GM18951 (cell line): ENCODE results near the gene IQCF6.

Experiments used
- POLR2A ChIP-seq: IDR thresholded peaks from 4 replicates; pipeline ENCODE4 v1.6.1; 2011; ENCODE audit warnings: mild to moderate bottlenecking; ENCODE audit not compliant: insufficient read length, insufficient read depth; ENCODE audit errors: extremely low read depth
- in situ Hi-C: fragments of 300-500 bp; cut with MboI; formaldehyde crosslinking; loops from one replicate; pipeline ENCODE4 v1.12.0; 2022; ENCODE audit warnings: low sequenced_read_pairs, mixed read lengths, inconsistent platforms; ENCODE audit not compliant: unreplicated experiment

The IQCF6 gene

DNA sequence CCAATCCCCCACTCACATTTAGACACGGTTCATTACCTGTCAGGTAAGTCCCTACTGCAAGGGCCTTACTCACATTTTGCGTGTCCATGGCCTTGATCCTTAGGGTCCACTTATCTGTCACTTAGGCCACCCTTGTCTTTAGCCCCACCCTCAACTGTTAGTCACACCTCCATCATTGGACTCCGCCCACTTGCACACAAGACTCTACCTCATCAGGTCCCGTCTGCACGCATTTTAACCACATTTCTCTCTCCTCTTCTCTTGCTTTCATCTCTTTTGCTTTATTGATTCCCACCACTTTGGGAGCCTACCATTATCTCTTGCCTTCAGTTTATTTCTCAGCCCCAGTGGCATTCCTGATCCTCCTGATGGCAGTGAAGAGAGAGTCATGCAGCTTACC lies at the start of gene IQCF6:
TSS of gene IQCF6 (minus strand) at position 101 of the 400 bp plus-strand sequence. CDS start at position 88, 13 bp downstream.
- no peak for TF ChIP-seq POLR2A
- in situ Hi-C loops: no loop called here

DNA sequence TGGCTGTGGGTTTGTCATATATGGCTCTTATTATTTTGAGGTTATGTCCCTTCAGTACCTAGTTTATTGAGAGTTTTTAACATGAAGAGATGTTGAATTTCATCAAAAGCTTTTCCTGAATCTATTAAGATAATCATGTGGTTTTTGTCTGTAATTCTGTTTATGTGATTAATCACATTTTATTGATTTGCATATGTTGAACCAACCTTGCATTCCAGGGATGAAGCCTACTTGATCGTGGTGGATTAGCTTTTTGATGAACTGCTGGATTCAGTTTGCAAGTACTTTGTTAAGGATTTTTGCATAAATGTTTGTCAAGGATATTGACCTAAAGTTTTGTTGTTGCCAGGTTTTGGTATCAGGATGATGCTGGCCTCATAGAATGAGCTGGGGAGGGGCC lies 49.3 kb upstream of the IQCF6 start:
- in situ Hi-C loops: no loop called here
- no peak for TF ChIP-seq POLR2A

DNA sequence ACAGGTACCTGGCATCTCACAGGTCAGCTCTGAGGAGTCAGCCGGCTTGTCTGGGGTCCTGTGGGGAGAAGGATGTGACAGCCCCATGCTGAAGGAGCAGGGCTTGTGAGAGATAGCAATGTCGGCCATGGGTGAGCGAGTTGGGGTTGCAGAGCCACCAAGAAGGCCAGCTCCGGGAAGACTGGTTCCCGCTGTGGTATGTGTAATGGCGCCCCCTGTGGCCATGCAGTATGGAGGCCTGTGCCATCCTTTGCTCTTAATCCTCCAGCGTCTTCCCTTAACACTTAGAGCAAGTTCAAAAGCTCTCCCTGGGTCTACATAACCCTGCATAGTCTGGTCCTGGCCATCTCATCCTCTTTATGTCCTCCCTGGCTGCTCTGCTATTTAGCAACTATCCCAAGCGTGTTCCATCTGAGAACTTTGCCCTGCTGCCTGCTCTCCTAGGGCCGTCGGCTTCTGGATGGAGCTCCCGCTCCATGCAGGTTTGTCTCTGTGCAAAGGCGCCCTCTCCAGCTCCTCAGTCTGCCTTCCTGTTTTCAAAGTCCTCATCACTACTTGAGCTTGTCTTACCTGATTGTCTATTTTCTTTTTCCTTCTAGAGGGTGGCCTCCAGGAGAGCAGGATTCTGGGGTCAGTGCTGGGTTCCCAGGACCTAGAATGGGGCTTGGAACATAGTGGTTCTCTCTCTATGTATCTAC lies 40.8 kb upstream of the IQCF6 start:
- in situ Hi-C loops: no loop called here
- TF ChIP-seq POLR2A: no peak

DNA sequence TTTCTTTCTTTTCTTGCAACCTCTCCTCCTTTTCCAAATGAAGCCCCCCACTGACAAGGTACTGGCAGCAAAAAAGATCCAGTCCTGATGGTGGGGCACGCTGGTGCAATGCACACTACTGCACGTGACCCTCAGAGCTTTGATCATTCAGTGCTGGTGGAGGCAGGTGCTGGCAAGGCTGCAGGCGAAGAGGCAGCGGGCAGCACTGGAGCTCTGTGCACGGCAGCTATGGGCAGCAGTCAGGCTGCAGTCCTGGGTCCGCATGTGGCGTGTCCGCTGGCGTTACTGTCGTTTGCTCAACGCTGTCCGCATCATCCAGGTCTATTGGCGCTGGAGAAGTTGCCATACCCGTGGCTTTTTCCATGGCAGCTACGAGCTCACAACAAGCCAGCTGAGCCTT lies 40.1 kb upstream of the IQCF6 start:
- in situ Hi-C loops: no loop called here
- no peak for TF ChIP-seq POLR2A

DNA sequence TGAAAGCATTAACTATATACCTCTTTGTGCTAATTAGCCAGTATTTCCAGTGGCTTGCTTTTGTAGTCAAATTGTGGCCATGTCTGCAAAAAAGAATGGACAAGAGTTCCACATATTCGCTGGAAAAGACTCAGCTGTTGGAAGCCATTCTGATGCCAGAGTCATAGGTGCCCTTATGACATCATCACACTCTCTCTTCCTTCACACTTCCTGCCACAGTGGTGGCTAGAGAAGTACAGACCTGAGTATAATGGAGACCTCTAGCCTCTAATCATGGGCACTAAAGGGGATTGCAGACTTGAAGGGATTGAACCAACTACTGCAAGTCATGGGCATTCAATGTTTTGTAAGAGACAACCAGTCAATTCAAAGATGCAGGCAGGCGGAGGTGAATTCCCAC lies 38.3 kb upstream of the IQCF6 start:
- TF ChIP-seq POLR2A: no peak
- in situ Hi-C loops: no loop called here

DNA sequence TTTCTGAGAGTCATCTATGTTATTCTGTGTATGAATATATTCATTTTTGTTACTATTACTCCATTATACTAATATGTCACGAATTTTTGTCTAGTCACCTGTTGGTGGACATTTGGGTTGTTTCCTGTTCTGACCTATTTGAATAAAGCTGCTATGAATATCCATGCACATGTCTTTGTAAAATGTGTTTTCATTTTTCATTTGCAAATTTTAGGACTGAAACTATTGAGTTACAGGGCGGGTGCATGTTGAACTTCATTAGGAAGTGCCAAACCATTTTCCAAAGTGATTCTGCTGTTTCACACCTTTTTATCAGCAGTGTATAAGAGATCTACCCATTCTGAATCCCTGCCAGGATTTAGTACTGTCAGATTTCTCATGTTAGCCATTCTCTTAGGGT lies 37.7 kb upstream of the IQCF6 start:
- no peak for TF ChIP-seq POLR2A
- in situ Hi-C loops: no loop called here

DNA sequence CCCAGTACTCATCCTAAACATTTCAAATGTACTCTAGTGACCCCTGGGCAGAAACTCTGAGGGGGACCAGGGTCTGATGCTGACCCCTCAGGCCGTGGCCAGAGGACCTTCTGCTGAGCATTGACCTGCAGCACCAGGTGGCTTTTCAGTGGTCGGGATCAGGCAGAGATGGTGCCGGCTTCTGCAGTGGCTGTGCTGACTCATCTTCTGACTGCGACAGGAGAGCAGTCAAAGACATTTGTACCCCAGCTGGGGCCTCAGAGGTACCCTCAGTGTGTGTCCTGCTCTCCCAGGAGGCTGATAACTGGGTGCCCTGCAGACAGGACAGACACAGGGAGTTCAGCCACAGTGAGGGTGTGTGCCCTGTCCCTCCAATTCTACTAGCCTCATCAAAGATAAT lies 36.6 kb upstream of the IQCF6 start:
- no peak for TF ChIP-seq POLR2A
- in situ Hi-C loops: no loop called here

DNA sequence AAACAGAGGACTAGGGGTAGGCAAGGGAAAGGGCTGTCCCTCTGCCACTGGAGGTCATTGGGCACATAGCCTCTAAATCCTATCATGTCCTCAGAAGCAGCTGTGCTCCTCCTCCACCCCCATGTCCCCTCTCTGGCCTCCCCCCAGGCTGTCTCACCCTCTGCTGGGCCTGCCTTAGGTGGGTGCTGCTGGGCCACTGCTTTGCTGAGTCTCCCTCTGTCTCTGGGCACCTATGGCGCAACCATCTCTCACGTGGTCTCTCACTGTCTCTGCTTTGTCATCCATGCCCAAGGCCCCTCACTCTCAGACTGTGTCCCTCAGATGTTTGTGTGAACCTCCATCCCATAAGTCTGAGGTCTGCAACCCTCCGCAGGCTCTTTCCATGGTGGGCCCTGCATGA lies 35.0 kb upstream of the IQCF6 start:
- in situ Hi-C loops: no loop called here
- TF ChIP-seq POLR2A: no peak

DNA sequence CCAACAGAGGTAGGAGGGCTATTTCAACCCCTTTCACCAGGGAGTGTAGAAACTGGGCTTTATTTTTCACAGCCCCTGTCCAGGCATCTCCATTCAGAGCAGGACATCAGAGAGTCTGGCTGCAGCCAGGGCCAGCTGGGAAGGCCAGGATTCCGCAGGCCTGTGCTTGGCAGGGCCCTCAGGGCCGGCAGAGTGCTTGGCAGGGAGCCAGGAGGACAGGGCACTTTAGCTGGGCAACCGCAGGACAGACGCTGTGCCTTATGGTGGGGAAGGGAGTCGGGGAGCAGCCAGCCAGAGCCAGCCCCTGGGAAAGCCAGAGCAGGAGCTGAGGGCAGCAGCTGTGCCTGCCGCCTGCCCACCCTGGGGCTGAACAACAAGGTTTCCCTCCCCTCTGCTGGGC lies 34.5 kb upstream of the IQCF6 start:
- no peak for TF ChIP-seq POLR2A
- in situ Hi-C loops: no loop called here

DNA sequence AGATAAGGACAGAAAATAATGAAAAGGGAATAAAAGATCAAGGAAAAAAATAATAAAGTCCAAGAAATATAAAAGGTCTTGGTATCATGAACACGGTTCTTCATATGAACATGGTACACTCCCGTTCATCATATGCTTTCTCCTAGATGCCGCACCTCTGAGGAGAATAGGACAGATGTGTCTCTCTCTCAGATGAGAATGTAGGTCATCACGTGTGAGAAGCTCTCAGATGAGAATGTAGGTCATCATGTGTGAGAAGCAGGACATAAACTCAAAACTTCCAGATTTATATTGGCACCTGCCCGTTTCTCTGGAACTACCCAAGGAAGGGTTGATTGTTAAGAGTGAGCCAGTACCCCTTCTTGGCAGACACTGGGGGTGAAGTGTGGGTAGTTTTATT lies 29.9 kb upstream of the IQCF6 start:
- in situ Hi-C loops: loop anchor here (10.0 kb wide), 1 partner anchor 94 kb away; no protein-coding TSS in a partner anchor
- no peak for TF ChIP-seq POLR2A

DNA sequence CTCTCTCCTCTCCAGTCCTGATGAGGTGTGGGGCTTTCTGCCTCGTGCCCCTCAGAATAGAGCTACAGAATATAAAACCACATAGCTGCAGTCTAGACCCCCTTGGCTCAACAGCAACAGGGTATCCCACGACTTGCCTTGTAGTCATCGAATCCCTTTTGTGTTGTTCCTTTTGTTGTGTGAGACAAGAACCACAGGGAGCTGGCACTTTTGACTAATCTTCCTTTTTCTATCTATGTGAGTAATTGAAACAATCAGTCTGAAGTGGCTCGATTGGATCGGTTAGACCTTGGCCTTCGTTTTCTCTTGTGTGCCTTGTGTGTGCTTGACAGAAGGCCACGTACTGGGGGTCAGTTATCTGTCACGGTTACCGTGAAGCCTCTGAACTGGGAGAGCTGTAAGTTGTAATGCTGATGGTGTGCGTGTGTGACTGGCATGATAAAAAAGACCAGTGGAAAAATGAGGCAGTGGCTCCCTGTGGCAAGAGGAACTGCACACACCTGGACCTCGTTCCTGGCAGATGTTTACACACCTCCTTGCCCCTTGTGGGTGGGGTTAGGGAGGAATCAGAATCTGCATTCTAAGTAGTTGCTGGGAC lies 23.2 kb upstream of the IQCF6 start:
- in situ Hi-C loops: loop anchor here (10.0 kb wide), 1 partner anchor 87 kb away; no protein-coding TSS in a partner anchor
- TF ChIP-seq POLR2A: no peak

DNA sequence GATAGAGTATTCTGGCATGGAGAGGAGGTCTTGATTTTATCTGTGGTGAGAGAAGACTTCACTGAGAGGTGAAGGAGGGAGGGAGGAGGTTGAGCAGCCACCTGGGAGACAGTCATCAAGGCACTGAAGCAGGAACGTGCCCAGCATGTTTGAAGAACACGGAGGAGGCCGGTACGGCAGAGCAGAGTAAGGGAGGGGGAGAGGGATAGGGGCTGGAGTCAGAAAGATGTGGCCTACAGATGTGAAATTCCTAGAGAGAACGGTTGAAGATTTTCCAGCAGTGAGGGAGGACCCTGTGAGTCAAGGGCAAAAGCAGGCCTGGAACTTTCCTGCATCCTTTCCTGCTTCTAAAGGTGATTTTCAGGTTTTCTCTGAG lies 21.7 kb upstream of the IQCF6 start:
- TF ChIP-seq POLR2A: no peak
- in situ Hi-C loops: loop anchor here (10.0 kb wide), 1 partner anchor 86 kb away; no protein-coding TSS in a partner anchor

DNA sequence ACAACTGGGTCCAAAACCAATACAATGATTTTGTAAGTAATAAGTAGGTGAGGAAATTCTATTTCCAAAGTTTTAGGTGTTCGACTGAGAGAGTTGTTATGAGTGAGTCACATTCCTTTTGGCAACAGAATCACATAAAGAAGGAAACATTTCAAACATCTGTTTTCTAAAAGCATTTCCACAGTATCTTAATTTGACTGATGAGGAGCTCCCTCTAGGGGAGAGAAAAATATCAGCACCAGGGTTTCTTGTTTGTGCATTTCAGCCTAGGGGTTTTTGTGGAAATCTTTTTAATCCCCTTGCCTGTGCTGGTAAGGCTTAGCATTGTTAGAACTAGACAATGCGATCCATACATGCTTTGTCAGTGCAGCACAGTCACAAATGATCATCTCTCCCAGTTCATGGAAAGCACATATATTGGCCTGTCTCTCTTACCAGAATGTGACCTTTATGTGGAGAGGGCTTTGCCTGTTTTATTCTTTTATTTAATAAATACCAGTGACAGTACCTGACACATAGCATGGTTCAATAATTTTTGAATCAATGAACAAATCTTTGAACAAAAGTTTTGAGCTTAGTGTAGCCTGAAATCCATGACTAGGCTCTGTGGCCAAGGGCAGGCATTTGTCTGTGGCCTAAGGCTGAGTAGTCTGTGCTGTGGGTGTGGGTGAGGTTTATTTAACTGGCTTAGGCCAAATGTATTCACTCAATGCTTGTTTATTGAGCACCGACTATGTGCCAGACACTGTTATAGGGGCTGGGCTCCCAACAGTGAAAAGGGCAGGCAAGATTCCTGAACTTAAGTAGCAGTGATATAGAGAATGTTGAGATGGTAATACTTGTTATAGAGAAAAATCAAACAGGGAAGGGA lies 21.1 kb upstream of the IQCF6 start:
- no peak for TF ChIP-seq POLR2A
- in situ Hi-C loops: loop anchor here (10.0 kb wide), 1 partner anchor 85 kb away; no protein-coding TSS in a partner anchor
